Activated CD8-positive, alpha-beta T cell treated with anti-CD3 and anti-CD28 coated beads for 36 hours (primary cell): Measurements from ENCODE around the gene SLC22A4. TPM values are rescaled to one million over a fixed set of nuclear protein-coding genes. Genes with fewer than 3 reads are reported as not detected.
A peak's percentile ranks its signal among the peaks of the same experiment; 100 is the strongest.

ENCODE experiments used
- ATAC-seq: fragments of 200-7000 bp; cut with Tn5 transposase; one replicate; pipeline ENCODE4 v1.10.0; 2021; ENCODE audit warnings: mild to moderate bottlenecking, moderate library complexity
- CTCF ChIA-PET: fragments of 350-600 bp; sonication (Branson Sonifier 250); formaldehyde crosslinking; loops from one replicate; lab custom pipeline; 2021; ENCODE audit warnings: antibody characterized with exemption; lab: Charles Lee
- POLR2A ChIA-PET: fragments of 350-600 bp; sonication (Branson Sonifier 250); formaldehyde crosslinking; loops from one replicate; lab custom pipeline; 2021; ENCODE audit warnings: antibody characterized with exemption; lab: Charles Lee
- DNase-seq: peaks from one replicate; pipeline ENCODE4 v3.0.0-alpha.2; 2020
- H3K27ac Mint-ChIP-seq: one replicate; pipeline ENCODE4 v1.8.0; 2021; ENCODE audit warnings: mild to moderate bottlenecking, mixed read lengths
- H3K27me3 Mint-ChIP-seq: one replicate; pipeline ENCODE4 v1.8.0; 2021; ENCODE audit warnings: mixed read lengths
- H3K36me3 Mint-ChIP-seq: one replicate; pipeline ENCODE4 v1.8.0; 2021; ENCODE audit warnings: low read depth, mixed read lengths
- H3K4me1 Mint-ChIP-seq: one replicate; pipeline ENCODE4 v1.8.0; 2021; ENCODE audit warnings: low read depth, mixed read lengths
- H3K4me3 Mint-ChIP-seq: one replicate; pipeline ENCODE4 v1.8.0; 2021; ENCODE audit warnings: mild to moderate bottlenecking, moderate library complexity, mixed read lengths
- H3K9me3 Mint-ChIP-seq: one replicate; pipeline ENCODE4 v1.8.0; 2021; ENCODE audit warnings: mixed read lengths
- CTCF ChIP-seq: fragments of 200-600 bp; IDR thresholded peaks from one replicate; pipeline ENCODE4 v1.8.0; 2022; ENCODE audit warnings: antibody characterized with exemption, mild to moderate bottlenecking
- intact Hi-C: fragments of 100-400 bp; cut with micrococcal nuclease; formaldehyde crosslinking; loops from one replicate; pipeline ENCODE4 v1.10.0; 2022
- total RNA-seq, 2 experiments: library from RNA; stranded (reverse); gene quantifications; one replicate each; pipeline ENCODE4 v1.2.3, GENCODE V29; 2021

Gene SLC22A4
- total RNA-seq, 2 experiments from 2014 or later, result 0.74 to 0.88 TPM

- no peak overlapping the region for H3K27ac Mint-ChIP-seq
- POLR2A ChIA-PET, result interaction anchor here (0.8 to 1.5 kb wide), 4 partner anchors 11 to 42 kb away, joined by 3 to 4 read pairs (median 4); no protein-coding TSS in a partner anchor
- intact Hi-C loops, result loop anchor here (10.0 kb wide), 1 partner anchor 225 kb away; no protein-coding TSS in a partner anchor
Measured at GRCh38 chr5:132279801-132280200, 14.4 kb upstream of the SLC22A4 start.

GRCh38 chr5:132280371-132281240 lies 13.6 kb upstream of the SLC22A4 start:
- no peaks in the 10 kb centered on the region for H3K27me3 Mint-ChIP-seq
- no peak for DNase-seq
- ATAC-seq, result no peak
- no peak overlapping the region for H3K27ac Mint-ChIP-seq
- no peak overlapping the region for H3K4me3 Mint-ChIP-seq
- no peak for TF ChIP-seq CTCF
- intact Hi-C loops, result no loop called here
- CTCF ChIA-PET, result interaction anchor here (1.5 to 3.2 kb wide), 3 partner anchors 8 to 220 kb away, joined by 5 to 14 read pairs (median 12); no protein-coding TSS in a partner anchor
- POLR2A ChIA-PET, result interaction anchor here (0.8 to 1.5 kb wide), 3 partner anchors 13 to 42 kb away, joined by 3 to 4 read pairs (median 4); no protein-coding TSS in a partner anchor
- H3K9me3 Mint-ChIP-seq, result no peaks in the 10 kb centered on the region
- H3K4me1 Mint-ChIP-seq, result no peaks in the 10 kb centered on the region
- no peaks in the 10 kb centered on the region for H3K36me3 Mint-ChIP-seq

More at GRCh38 chr5:132279801-132280200, 14.4 kb upstream of the SLC22A4 start:
- Mint-ChIP-seq H3K9me3 (no peaks in the 10 kb centered on the region), H3K27me3 (no peaks in the 10 kb centered on the region), H3K36me3 (no peaks in the 10 kb centered on the region), H3K4me3 (no peak overlapping the region), H3K4me1 (no peaks in the 10 kb centered on the region)
- TF ChIP-seq CTCF, result no peak
- CTCF ChIA-PET, result interaction anchor here (2.6 kb wide), 1 partner anchor 7 kb away, joined by 14 read pairs; no protein-coding TSS in a partner anchor
- DNase-seq, result no peak
- ATAC-seq, result no peak

- TF ChIP-seq CTCF, result no peak
- Mint-ChIP-seq H3K27me3 (no peaks in the 10 kb centered on the region), H3K36me3 (no peaks in the 10 kb centered on the region), H3K9me3 (no peaks in the 10 kb centered on the region), H3K4me1 (no peaks in the 10 kb centered on the region), H3K27ac (no peak overlapping the region), H3K4me3 (no peak overlapping the region)
- DNase-seq (no peak), ATAC-seq (no peak)
- ChIA-PET CTCF (interaction anchor here (1.0 to 3.2 kb wide), 7 partner anchors 9 to 219 kb away, joined by 3 to 14 read pairs (median 4); no protein-coding TSS in a partner anchor), POLR2A (interaction anchor here (1.0 kb wide), 1 partner anchor 10 kb away, joined by 3 read pairs; no protein-coding TSS in a partner anchor)
- intact Hi-C loops, result no loop called here
Measured at GRCh38 chr5:132281856-132282614, 12.2 kb upstream of the SLC22A4 start.

GRCh38 chr5:132283423-132284043 lies 10.7 kb upstream of the SLC22A4 start:
- Mint-ChIP-seq H3K36me3 (no peaks in the 10 kb centered on the region), H3K4me3 (no peak overlapping the region), H3K27me3 (no peaks in the 10 kb centered on the region), H3K27ac (no peak overlapping the region), H3K9me3 (no peaks in the 10 kb centered on the region), H3K4me1 (no peaks in the 10 kb centered on the region)
- ChIA-PET POLR2A (interaction anchor here (1.0 kb wide), 1 partner anchor 9 kb away, joined by 3 read pairs; no protein-coding TSS in a partner anchor), CTCF (interaction anchor here (1.1 to 3.2 kb wide), 2 partner anchors 10 to 45 kb away, joined by 4 to 12 read pairs; no protein-coding TSS in a partner anchor)
- ATAC-seq (no peak), DNase-seq (no peak)
- peak; percentile 39 for TF ChIP-seq CTCF
- intact Hi-C loops, result no loop called here
